HG03175 (cell line): ENCODE data around the gene RCCD1.

ENCODE experiments used
- ATAC-seq: cut with Tn5 transposase; IDR thresholded peaks from one replicate; pipeline ENCODE4 v1.9.1; 2021; ENCODE audit warnings: mild to moderate bottlenecking, moderate library complexity; ENCODE audit not compliant: unreplicated experiment

The RCCD1 gene

GRCh38 chr15:90942354-90943120 lies 12.1 kb upstream of the RCCD1 start:
- ATAC-seq, result no peak

- ATAC-seq, result no peak
Measured at GRCh38 chr15:90945091-90945490, 9.6 kb upstream of the RCCD1 start.

GRCh38 chr15:90946538-90946937 lies 8.1 kb upstream of the RCCD1 start:
- ATAC-seq, result no peak

DNA sequence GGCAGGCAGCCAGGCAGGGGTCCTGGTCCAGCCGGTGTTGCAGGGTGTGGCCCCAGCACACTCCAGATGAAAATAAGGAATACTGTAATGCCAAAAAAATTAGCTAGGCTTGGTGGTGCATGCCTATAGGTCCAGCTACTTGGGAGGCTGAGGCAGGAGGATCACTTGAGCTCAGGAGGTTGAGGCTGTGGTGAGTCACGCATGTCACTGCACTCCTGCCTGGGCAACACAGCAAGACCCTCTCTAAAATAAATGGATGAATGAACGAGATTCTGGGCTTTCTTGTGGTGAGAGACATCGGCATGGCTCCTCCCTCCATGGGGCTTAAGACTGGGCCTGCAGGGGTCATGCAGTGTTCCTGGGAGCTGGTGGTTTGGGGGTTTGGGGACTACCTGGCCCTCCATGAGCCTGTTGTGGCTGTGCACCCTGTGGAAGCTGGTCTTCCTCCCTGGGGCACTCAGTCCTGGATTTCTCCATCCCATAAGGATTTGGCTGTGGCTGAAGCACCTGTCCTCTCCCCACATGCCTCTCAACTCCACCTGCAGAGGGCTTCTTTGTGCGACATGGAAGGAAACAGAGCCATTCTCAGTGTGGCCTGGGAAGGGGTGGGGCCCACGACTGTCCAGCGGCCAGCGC lies 7.6 kb upstream of the RCCD1 start:
- ATAC-seq, result no peak

DNA sequence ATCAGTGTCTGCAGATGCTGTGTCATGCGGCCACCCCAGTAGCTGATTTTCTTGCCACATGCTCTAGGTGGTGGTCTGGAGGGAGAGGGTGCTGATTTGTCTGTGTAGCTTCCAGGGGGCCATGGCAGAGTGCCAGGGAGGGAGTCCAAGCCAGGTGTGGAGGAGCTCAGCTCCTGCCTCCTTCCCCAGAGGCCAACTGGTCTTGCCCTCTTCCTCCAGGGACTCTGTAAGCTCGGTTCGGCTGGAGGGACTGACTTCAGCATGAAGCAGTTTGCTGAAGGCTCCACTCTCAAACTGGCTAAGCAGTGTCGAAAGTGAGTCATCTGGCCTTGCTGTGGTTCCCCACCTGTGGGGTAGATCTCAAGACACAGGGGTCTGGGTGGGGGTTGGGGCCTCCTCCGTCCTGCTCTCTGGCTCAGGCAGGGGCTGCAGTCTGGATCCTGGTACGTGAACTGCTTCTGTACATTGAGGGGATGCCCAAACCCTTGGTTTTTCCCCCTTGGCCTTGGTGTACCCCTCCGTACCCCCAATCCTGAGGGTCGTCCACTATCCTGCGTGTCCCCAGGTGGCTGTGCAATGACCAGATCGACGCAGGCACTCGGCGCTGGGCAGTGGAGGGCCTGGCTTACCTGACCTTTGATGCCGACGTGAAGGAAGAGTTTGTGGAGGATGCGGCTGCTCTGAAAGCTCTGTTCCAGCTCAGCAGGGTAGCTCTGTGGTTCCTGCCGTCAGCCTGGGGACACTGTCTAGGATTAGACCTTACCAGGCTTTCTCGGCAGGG lies 6.9 kb upstream of the RCCD1 start:
- no peak for ATAC-seq

DNA sequence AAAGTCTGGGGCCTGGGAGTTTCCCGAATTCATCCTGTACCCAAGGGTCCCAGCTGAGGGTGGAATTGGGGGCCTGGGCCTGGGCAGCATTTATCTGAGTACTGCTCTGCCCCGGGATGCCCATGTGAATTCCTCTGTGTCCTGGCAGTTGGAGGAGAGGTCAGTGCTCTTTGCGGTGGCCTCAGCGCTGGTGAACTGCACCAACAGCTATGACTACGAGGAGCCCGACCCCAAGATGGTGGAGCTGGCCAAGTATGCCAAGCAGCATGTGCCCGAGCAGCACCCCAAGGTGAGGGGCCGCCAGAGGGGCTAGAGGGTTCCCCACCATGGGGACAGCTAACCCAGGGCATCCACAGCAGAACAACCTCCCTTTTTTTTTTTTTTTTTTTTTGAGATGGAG lies 6.2 kb upstream of the RCCD1 start:
- ATAC-seq, result no peak

DNA sequence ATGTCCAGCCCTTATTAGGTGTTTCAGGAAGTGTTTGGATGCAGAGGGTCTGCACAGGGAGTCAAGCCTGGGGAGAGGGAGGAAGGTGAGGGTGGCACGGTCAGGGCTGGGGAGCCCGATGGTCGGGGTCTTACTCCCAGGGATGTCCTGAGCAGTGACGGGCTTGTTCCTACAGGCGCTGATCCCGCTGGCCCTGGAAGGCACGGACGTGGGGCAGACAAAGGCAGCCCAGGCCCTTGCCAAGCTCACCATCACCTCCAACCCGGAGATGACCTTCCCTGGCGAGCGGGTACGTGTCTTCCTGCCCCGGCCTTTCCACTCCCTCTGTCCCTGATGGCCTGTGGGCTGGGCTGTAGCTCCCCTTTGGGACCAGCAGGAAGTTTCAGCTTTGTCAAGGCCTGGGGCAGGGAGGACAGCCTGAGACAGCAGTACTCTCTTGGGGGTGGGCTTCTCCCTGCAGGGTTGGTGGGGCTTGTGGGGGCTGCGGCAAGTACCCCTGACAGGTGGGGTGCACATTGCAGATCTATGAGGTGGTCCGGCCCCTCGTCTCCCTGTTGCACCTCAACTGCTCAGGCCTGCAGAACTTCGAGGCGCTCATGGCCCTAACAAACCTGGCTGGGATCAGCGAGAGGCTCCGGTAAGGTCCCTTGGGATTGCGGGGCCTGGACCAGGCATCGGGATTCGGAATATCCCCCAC lies 4.6 kb upstream of the RCCD1 start:
- ATAC-seq, result no peak

GRCh38 chr15:90950676-90951075 lies 4.0 kb upstream of the RCCD1 start:
- ATAC-seq, result no peak

- no peak for ATAC-seq
Measured at GRCh38 chr15:90952901-90953677, 1.6 kb upstream of the RCCD1 start.

DNA sequence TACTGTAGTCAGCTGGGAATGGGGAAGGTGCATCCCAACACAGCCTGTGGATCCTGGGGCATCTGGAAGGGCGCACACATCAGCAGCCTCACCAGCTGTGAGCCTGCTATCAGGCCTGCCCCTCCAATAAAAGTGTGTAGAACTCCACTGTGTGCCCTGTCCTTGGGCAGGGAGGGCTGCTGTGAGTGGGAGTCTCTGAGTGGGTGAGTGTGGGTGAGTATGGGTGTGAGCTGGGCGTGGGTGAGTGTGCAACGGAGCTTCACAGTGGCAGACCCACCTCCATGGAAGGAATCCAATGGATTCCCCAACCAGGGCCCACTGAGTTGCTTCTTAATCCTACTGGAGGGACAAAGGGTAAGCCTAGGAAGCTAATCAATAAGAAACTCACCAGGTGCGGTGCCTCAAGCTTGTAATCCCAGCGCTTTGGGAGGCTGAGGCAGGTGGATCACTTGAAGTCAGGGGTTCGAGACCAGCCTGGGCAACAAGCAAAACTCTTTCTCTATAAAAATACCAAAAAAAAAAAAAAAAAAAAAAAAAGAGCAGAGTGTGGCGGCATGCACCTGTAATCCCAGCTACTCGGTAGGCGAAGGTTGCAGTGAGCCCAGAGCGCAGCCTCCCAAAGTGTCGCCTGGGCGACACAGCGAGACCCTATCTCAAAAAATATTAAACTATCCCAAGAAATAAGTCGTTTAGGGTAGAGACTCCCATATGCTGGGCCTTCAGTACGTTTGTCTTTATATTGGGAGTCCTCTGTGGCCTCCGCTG lies 555 bp upstream of the RCCD1 start:
- ATAC-seq, result no peak

DNA sequence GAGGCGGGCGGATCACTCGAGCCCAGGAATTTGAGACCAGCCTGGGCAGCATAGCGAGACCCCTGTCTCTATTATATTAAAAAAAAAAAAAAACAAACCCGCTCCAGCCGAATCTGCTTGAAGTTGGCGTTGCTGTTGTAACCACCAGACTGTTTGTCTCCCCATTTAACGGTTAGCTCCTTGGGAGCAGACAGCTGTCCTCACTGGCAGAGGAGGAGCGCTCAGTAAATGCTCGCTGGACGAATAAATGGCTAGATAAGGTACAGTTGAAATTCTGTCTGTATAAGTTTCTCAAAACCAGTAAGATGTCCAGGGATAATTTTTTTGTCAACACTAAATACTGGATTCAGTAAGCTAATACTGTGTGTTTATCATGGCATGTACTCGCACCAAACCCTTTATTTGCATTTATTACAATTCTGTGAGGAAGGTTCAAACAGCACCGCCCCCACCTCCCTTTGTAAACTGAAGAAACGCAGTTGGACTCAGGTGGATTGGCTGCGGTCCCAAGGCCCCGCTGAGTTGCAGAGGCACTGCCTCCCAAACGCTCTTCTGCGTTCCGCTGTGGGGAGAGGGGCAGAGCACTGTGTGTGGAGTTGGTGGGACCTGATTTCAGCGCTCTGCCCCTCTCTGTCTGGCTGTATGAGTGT lies 1.1 kb downstream of the RCCD1 start:
- no peak for ATAC-seq

DNA sequence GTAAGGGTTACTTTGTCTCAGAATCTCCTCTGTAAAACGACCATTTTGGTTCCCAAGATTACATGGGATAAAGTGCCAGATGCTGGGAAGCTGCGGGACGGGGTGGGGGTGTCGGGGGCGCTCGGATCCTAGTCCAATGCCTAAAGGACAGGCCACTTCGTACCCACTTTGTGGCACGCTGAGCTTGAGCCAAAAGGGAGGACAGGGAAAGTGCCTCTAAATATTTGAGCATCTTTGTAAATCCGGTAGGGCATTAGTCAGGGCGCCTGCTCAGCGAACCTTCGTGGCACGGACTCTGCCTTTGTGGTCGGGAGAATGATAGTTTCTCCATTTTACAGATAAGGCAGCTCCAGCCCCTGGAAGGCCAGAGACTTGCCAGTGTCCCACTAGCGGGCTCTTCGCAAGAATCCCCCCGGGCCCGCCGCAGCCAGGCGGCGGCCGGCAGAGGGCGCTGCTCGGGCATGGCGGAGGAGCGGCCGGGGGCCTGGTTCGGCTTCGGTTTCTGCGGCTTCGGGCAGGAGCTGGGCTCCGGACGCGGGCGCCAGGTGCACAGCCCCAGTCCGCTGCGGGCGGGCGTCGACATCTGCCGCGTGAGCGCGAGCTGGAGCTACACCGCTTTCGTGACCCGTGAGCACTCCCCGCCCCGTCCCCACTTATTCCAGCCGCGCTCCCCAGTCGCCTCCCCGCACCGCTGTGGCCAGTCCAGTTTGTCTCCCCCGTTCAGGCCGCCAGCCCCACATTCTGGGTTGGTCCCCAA lies 1.8 kb downstream of the RCCD1 start:
- no peak for ATAC-seq

DNA sequence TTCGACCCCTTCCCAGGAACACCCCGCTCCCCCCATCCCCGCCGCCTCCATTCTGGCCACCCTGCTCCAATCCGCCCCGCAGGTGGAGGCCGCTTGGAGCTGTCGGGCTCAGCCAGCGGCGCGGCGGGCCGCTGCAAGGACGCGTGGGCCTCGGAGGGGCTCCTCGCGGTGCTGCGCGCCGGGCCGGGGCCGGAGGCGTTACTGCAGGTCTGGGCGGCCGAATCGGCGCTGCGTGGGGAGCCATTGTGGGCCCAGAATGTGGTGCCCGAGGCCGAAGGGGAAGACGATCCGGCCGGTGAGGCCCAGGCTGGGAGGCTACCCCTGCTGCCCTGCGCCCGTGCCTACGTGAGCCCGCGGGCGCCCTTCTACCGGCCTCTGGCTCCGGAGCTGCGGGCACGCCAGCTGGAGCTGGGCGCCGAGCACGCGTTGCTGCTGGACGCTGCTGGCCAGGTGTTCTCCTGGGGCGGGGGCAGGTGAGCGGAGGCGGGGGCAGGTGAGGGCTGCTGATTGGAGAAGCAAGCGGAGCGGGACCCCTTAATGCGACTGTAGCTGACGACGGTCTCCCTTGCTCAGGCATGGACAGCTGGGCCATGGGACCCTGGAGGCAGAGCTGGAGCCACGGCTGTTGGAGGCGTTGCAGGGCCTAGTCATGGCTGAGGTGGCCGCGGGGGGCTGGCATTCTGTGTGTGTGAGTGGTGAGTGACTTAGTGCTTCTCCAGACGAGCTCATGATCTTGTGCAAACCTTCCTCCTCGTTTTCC lies 2.5 kb downstream of the RCCD1 start:
- ATAC-seq, result no peak

DNA sequence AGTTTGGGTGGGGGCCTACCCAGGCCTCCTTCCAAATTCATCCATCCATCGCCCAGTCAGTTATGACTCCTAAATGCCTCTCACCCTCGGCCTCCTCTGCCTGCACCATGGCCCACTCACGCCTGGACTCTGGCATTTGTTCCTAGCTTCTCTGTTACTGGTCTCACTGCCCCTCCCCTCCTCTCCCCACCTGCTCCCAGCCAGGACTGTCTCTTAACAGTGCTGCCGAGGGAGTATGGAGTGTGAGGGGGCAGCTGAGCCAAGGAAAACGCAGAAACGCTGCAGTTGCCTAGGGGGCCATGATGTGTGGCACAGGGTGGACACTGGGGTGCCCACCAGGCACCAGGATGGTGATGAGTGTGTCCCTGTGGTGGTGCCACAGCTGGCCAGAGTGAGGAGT lies 3.1 kb downstream of the RCCD1 start:
- no peak for ATAC-seq

DNA sequence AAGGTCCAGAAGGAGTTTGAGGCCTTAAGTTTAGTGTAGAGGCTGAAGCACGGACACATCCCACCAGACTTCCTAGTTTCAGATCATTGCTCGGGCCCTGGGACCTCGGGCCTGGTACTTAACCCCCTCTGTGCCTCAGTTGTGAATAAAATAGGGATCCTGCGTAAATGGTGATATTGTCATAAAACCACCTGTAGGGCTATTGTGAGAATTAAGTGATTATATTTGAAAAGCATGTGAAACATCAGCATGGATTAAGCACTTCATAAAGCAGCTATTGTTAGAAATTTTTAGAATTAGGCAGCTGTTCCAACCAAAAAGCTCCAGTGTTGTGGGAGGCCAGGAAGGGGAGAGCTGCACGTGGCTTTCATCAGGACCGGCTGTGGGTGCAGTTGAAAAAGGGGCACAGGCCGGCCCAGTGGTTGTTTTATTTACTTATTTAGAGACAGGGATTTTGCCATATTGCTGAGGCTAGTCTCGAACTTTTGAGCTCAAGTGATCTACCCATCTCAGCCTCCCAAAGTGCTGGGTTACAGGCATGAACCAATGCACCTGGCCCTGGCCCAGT lies 4.4 kb downstream of the RCCD1 start:
- ATAC-seq, result no peak

GRCh38 chr15:90959894-90960293 lies 5.2 kb downstream of the RCCD1 start:
- ATAC-seq, result no peak

DNA sequence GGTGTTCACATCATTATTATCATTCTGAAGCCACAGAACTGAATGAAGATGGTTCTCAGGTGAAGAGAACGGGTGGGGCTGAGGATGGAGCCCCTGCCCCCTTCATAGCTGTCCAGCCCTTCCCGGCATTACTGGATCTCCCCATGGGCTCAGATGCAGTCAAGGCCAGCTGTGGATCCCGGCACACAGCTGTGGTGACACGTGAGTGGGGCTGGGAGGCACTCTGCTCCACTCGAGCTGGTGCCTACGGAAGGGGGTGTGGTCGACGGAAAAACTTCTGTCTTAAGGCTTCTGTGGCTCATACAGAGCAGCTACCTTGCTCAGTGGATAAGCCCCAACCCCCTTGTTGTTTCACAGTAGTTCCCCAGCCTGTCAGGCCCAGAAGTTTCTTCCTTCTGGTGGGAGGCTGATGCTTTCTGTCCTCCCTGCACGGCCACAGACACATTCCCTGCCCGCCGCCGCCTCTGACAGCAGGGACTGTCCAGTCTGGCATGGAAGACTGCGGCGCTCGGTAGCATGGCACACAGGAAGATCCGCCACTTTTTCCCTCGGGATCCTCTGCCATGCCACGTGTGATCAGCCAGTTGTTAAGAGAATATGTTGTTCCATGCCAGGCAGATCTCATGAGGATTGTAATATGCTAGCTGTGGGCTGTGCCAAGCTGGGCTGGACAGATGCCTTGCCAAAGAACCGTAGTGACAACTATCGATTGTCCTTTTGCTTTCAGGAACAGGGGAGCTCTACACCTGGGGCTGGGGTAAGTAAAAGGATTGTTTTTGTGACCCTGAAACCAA lies 5.8 kb downstream of the RCCD1 start:
- ATAC-seq, result no peak
